ENCODE measurements around the gene C12orf76.

The C12orf76 gene

DNA sequence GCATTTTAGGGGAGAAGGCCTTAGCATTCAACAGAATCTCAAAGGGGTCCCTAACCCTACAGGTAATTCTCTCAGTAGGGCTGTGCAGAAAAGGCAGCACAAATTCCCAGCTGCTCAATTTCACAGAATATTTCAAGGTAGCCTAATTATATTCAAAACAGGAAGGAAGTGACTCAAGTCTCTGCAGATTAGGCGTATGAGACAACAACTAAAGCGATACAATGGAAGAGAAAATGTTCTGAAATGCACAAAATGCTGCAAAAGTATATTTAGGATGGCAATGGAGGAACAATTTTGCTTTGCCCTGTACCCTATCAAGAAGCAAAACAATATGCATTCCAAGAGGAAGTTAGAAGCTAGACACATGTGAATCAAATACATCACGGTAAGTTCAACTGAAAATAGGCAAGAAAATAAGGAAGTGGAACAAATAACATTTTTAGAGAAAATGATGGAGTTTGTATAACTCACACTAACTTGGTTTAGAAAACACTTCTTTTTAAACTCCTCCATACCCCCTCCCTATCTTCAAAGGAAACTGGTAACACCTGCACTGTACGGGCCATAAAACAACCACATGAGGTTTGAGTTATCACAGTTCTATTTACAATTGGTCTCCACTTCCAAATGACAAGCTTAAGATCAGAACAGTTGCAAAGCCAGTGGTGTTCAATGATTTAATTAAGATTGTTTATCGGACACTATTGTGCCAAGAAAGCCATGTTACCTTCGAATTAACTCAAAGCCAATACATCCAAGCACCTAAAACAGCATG, 53.7 kb downstream of the C12orf76 start:
- DNase-seq, result no peak

DNA sequence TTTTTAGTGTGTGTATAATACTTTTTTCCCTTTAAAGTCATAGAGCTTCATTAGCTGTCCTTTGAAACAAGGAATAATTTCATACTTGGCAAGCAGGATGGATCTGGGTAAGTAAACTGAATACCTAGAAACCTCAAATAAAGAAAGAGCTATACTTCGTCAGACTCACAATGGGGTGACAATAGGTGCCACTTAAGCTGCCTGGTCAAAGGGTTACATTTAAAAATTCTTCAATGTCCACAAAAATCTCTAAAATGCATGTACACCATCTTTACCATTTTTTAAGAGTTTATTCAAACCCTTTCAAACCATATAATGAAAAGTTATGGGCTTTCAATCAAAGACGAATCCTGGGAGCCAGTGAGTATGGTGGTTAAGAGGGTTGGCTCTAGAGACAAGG, 55.2 kb downstream of the C12orf76 start:
- no peak for DNase-seq

DNA sequence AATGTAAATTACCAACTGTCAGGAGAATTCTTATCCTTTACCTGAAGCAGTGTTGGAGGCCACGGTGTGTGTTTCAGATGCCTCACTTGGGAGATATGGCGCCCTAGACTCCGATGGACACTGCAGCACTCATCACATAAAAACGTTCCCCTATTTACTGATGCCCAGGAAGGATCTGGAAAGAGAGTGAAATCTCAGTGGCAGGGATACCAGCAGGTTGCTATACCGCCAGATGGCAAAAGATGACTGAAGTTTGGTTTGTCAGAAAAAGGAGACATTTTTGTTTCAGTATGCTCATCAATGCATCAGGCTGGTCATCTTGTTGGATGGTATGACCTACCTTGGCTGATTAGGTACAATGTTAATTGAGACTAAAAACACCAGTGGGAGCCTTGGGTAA, 56.7 kb downstream of the C12orf76 start:
- DNase-seq, result no peak

All from EL (cell line).